ENCODE data around the gene TSPAN14. TPM values are rescaled to one million over a fixed set of nuclear protein-coding genes. Genes with fewer than 3 reads are reported as not detected.

Gene TSPAN14
- total and polyA plus RNA-seq, 10 of the 15 experiments (the other 5 are each of a cell fraction or from before 2014, with no cell fraction given) = 2.5 to 31.7 (median 17.9) TPM

DNA sequence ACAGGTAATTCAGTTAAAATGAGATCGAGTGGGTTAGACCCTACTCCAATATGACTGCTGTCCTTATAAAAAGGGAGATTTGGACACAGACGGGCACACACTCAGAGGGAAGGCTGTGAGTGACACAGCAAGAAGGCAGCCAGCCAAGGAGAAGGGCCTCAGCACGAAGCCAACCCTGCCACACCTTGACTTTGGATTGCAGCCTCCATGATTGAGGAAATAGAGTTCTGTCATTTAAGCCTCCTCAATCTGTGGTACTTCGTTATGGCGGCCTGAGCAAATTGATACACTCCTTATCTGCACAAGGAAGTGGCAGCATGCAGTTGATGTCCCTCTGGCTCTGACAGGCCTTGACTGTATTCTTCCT, 127.3 kb downstream of the TSPAN14 start:
- intact Hi-C loops (cut with micrococcal nuclease; ENCODE audit: unreplicated experiment) = no loop called here
- no peak overlapping the region for H3K9ac ChIP-seq (ENCODE audit: control insufficient read depth, insufficient read depth, low read length)
- SMC1A ChIA-PET (ENCODE audit: uncharacterized antibody, unreplicated experiment) = no interaction called here

More for the DNA sequence above, 127.3 kb downstream of the TSPAN14 start:
- Histone ChIP-seq H3K27ac (ENCODE audit: control insufficient read depth, insufficient read depth) (no peak overlapping the region), H3K27me3 (replicated peaks in 1 of 2; ENCODE audit: control insufficient read depth in 2 of 2, insufficient read depth in 2 of 2, low read length in 1 of 2) (no peaks in the 10 kb centered on the region), H4K20me1 (ENCODE audit: control insufficient read depth, insufficient read depth) (no peaks in the 10 kb centered on the region), H3K4me3 (no peak overlapping the region), H3K4me1 (ENCODE audit: control insufficient read depth, insufficient read depth, low read length) (peaks cover 2% of the 10 kb centered on the region; the same call in 1 of the 2 replicates), H3K36me3 (ENCODE audit: control insufficient read depth in 2 of 2, insufficient read depth in 2 of 2, low read length in 1 of 2) (no peaks in the 10 kb centered on the region), H3K9me3 (replicated peaks; ENCODE audit: control insufficient read depth, insufficient read depth, low read length) (no peaks in the 10 kb centered on the region; the same call in 2 of the 3 replicates), H2AFZ (ENCODE audit: control insufficient read depth, low read depth, low read length) (no peak overlapping the region), H3K4me2 (ENCODE audit: control insufficient read depth, insufficient read depth) (no peak overlapping the region), H3K79me2 (ENCODE audit: control insufficient read depth, insufficient read depth, low read length) (no peaks in the 10 kb centered on the region)
- TF ChIP-seq RELA (IDR thresholded peaks at IDR 0.05; ENCODE audit: borderline replicate concordance, partially characterized antibody) (no peak), HDAC2 (IDR thresholded peaks at IDR 0.05) (no peak), MTA3 (IDR thresholded peaks at IDR 0.05; ENCODE audit: borderline replicate concordance, low read length) (no peak), RFX5 (IDR thresholded peaks at IDR 0.05; ENCODE audit: low read depth, low read length) (no peak), IRF4 (IDR thresholded peaks at IDR 0.05; ENCODE audit: low read depth, low read length) (no peak), SUZ12 (IDR thresholded peaks at IDR 0.05; ENCODE audit: unreplicated experiment) (no peak), TARDBP (IDR thresholded peaks at IDR 0.05; ENCODE audit: borderline replicate concordance) (no peak), SREBF2 (IDR thresholded peaks at IDR 0.05; ENCODE audit: low read length) (no peak), MYB (IDR thresholded peaks at IDR 0.05; ENCODE audit: borderline replicate concordance, low read depth, low read length) (no peak), RAD21 (IDR thresholded peaks at IDR 0.05; ENCODE audit: insufficient read depth, low read depth, low read length) (no peak), YY1 (IDR thresholded peaks at IDR 0.05; ENCODE audit: low read depth, low read length) (no peak), TBL1XR1 (IDR thresholded peaks at IDR 0.05; ENCODE audit: low read depth, low read length) (no peak), ESRRA (IDR thresholded peaks at IDR 0.05; ENCODE audit: low read length) (no peak), SIX5 (IDR thresholded peaks at IDR 0.05; ENCODE audit: low read depth, low read length, severe bottlenecking) (no peak)
- TF ChIP-seq, protein P1, sequence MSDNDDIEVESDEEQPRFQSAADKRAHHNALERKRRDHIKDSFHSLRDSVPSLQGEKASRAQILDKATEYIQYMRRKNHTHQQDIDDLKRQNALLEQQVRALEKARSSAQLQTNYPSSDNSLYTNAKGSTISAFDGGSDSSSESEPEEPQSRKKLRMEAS (IDR thresholded peaks at IDR 0.05; ENCODE audit: low read depth, low read length) = no peak
- TF ChIP-seq, protein P2, sequence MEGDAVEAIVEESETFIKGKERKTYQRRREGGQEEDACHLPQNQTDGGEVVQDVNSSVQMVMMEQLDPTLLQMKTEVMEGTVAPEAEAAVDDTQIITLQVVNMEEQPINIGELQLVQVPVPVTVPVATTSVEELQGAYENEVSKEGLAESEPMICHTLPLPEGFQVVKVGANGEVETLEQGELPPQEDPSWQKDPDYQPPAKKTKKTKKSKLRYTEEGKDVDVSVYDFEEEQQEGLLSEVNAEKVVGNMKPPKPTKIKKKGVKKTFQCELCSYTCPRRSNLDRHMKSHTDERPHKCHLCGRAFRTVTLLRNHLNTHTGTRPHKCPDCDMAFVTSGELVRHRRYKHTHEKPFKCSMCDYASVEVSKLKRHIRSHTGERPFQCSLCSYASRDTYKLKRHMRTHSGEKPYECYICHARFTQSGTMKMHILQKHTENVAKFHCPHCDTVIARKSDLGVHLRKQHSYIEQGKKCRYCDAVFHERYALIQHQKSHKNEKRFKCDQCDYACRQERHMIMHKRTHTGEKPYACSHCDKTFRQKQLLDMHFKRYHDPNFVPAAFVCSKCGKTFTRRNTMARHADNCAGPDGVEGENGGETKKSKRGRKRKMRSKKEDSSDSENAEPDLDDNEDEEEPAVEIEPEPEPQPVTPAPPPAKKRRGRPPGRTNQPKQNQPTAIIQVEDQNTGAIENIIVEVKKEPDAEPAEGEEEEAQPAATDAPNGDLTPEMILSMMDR (IDR thresholded peaks at IDR 0.05 in 2 of 3, conservative IDR thresholded peaks at IDR 0.05 in 1 of 3; ENCODE audit: control insufficient read depth in 2 of 3, extremely low read depth in 1 of 3, insufficient read depth in 1 of 3, low read depth in 3 of 3, low read length in 3 of 3) = no peak
- TF ChIP-seq, protein P3, sequence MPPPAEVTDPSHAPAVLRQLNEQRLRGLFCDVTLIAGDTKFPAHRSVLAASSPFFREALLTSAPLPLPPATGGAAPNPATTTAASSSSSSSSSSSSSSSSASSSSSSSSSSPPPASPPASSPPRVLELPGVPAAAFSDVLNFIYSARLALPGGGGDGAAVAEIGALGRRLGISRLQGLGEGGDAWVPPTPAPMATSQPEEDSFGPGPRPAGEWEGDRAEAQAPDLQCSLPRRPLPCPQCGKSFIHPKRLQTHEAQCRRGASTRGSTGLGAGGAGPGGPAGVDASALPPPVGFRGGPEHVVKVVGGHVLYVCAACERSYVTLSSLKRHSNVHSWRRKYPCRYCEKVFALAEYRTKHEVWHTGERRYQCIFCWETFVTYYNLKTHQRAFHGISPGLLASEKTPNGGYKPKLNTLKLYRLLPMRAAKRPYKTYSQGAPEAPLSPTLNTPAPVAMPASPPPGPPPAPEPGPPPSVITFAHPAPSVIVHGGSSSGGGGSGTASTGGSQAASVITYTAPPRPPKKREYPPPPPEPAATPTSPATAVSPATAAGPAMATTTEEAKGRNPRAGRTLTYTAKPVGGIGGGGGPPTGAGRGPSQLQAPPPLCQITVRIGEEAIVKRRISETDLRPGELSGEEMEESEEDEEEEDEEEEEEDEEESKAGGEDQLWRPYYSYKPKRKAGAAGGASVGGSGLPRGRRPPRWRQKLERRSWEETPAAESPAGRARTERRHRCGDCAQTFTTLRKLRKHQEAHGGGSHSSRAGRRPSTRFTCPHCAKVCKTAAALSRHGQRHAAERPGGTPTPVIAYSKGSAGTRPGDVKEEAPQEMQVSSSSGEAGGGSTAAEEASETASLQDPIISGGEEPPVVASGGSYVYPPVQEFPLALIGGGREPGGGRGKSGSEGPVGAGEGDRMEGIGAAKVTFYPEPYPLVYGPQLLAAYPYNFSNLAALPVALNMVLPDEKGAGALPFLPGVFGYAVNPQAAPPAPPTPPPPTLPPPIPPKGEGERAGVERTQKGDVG (CRISPR knock-in tag; IDR thresholded peaks at IDR 0.05) = no peak
- FAIRE-seq (no peak), ATAC-seq (no peak), DNase-seq (ENCODE audit: low read depth, low spot score) (no peak)
- 62% methylated on average over 5 of the region's 5 CpGs for whole genome bisulfite sequencing (ENCODE audit: insufficient coverage, insufficient replicate concordance, low lambda C conversion rate, missing lambda C conversion rate)
- ChIA-PET CTCF (interaction anchor here (0.9 to 1.1 kb wide), 3 partner anchors 11 to 116 kb away, joined by 3 read pairs; no protein-coding TSS in a partner anchor), POLR2A (no interaction called here), RAD21 (ENCODE audit: unreplicated experiment) (interaction anchor here (0.7 to 1.0 kb wide), 2 partner anchors 45 to 137 kb away, joined by 4 read pairs; no protein-coding TSS in a partner anchor)
- no TSS peak for BruUV-seq (replicated peaks)
- in situ Hi-C loops (cut with MboI) = no loop called here
